HG03342 (cell line): Measurements from ENCODE around the gene ZNF692.
"Not testable (repeated sequence)": the region's sequence is repeated elsewhere in the genome, so short reads cannot be mapped to it uniquely, and the experiment has no call there.

Source experiments
- ATAC-seq: cut with Tn5 transposase; IDR thresholded peaks from one replicate; pipeline ENCODE4 v1.9.1; 2021; ENCODE audit warnings: mild to moderate bottlenecking, moderate library complexity; ENCODE audit not compliant: unreplicated experiment

Gene ZNF692

DNA sequence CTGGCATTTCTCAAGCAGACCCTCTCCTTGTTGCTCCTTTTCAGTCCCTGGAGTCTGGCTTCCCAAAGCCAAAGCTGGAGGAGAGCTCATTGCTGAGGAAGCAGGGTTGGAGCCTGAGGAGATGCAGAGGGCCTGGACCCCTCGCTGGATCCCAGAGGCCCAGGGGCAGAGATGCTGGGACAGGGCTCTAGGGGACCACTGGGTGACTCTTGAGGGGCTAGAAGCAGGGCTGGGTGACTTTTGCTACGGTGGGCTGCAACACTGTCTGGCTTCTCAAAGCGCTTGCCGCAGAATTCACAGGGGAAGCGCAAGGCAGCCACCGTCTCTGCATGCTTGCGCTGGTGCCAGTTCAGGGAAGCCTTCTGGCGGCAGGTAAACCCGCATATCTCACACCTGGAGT lies 8.8 kb downstream of the ZNF692 start:
- no peak for ATAC-seq

- no peak for ATAC-seq
Measured at GRCh38 chr1:248849637-248850036, 9.2 kb downstream of the ZNF692 start.

DNA sequence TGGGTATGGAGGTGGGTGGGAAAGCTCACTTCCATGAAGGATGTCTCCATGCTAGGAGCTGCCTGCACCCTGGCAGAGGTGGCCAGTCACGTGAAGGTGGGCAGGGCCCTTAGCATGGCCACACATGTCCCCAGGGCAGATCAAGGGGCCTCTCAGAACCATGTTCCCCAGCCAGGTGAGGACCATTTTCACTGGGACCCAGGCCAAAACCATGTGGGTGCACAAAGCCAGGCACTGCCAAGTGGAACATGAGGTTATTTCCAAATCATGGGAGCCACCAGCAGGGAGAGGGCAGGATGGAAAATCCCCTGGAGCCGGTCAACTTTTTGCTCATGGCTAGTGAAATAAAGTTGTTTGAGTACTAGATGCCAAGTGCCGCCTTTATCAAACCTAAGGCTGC lies 9.7 kb downstream of the ZNF692 start:
- no peak for ATAC-seq

GRCh38 chr1:248848602-248849001 lies 10.3 kb downstream of the ZNF692 start:
- ATAC-seq = no peak

GRCh38 chr1:248847956-248848561 lies 10.8 kb downstream of the ZNF692 start:
- no peak for ATAC-seq

DNA sequence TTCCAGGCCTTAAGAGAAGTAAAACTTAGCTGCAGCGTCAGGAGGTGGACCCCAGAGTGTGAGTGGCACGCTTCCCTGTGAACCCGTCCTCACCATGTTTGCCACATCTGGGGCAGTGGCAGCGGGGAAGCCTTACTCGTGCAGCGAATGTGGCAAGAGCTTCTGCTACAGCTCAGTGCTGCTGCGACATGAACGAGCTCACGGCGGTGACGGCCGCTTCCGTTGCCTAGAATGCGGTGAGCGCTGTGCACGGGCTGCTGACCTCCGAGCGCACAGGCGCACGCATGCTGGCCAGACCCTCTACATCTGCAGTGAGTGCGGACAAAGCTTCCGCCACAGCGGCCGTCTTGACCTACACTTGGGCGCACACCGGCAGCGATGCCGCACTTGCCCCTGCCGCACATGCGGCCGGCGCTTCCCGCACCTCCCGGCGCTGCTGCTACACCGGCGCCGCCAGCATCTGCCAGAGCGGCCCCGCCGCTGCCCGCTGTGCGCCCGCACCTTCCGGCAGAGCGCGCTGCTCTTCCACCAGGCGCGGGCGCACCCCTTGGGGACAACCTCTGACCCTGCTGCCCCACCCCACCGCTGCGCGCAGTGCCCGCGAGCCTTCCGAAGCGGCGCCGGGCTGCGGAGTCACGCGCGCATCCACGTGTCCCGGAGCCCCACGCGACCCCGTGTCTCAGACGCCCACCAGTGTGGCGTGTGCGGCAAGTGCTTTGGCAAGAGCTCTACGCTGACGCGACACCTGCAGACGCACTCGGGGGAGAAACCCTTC lies 11.5 kb downstream of the ZNF692 start:
- no peak for ATAC-seq

DNA sequence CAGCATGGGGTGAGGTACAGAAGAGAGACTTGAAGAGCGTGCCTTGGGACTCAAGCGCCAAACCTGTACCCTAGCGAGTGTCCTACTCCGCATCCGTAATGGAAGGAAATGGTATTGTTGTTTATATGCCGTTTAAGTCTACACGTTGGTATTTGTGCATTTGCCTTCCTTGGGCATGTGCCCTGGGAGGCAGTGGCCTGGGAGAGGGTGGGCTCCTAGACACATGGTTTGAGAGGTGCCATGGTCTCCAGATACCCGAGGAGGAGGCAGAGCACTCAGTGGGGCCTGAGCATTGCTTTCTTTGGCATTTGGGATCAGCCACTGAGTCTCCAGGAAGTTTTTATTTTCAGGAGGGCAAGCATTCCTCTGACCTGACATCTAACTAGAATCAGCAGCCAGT lies 14.4 kb downstream of the ZNF692 start:
- no peak for ATAC-seq

DNA sequence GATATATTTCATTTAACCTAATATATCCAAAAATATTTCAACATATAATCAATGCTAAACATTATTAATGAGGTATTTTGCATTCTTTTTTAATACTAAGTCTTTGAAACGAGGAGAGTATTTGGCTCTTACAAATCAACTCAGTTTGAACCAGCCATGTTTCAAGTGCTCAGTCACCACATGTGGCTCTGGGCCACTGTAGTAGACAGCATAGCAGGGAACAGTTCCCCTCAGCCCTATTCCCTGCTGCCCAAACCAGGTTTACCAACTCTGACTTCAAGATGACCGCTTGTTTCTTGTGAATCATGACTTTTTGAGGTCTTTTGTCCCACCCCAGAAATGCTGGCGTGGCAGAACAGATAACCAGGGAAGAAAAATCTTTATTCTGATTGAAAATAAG lies 15.2 kb downstream of the ZNF692 start:
- no peak for ATAC-seq

DNA sequence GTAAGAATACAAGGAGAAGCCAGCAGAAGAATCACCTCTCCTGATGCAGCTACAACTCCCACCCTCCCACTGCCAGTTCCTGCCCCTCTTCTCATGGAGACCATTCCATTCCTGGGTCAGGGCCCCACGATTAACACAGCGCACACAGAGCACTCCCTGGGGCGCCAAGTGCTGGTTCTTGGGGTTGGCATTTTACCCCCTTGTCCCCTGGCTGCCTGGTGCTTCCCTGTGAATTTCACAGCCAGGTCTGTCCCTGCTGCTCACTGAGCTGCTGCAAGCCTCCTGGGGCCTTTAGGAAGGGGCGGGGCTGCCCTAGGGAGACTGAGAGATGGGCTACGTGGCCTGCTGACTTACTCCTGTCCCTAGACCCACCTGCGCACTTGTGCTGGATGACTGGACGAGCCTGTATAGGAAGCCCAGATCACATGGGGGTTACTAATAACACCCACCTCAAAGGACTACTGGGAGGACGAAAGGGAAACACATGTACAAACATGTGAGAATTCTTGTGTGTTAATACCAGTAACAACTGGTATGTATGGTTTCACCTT lies 16.0 kb downstream of the ZNF692 start:
- peak; percentile 16 for ATAC-seq

DNA sequence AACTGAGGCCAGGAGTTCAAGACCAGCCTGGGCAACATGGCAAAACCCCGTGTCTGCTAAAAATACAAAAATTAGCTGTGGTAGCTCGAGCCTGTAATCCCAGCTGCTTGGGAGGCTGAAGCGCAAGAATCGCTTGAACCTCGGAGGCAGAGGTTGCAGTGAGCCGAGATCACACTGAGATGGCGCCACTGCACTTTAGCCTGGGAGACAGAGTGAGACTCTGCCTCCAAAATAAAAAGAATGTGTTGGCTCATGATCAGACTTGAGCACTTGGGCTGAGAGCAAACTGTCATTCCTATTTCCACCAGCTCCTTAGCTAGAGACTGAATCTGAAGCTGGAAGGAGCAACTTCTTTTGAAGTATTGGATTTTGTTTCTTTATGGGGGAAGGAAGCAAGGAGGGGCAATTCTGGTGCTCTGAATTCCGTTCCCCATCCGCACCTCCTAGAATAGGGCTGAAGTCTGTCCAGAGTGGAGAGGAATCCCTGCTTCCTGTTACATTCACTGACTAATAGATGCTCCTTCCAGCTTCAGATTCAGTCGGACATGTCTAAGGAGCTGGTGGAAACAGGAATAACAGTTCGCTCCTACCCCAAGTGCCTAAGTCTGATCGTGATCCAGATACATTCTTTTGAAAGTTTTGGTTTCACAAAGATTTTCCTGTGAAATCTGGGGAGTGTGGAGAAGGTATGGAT lies 17.0 kb downstream of the ZNF692 start:
- no peak for ATAC-seq

DNA sequence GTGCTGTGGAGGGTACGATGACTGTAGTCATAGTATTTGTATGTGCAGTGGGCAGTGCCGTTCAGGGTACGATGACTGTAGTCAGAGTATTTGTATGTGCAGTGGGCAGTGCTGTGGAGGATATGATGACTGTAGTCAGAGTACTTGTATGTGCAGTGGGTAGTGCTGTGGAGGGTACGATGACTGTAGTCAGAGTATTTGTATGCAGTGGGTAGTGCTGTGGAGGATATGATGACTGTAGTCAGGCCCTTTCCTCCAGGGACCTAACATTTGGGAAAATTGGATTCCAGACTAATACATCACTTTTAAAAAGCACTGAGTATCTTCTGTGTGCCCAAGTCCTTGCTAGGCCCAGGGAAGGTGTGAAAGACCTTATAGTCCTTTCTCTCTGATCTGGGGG lies 17.9 kb downstream of the ZNF692 start:
- ATAC-seq = no peak

- no peak for ATAC-seq
Measured at GRCh38 chr1:248839168-248839555, 19.7 kb downstream of the ZNF692 start.

GRCh38 chr1:248838357-248839167 lies 20.3 kb downstream of the ZNF692 start:
- peak; percentile 57 for ATAC-seq

DNA sequence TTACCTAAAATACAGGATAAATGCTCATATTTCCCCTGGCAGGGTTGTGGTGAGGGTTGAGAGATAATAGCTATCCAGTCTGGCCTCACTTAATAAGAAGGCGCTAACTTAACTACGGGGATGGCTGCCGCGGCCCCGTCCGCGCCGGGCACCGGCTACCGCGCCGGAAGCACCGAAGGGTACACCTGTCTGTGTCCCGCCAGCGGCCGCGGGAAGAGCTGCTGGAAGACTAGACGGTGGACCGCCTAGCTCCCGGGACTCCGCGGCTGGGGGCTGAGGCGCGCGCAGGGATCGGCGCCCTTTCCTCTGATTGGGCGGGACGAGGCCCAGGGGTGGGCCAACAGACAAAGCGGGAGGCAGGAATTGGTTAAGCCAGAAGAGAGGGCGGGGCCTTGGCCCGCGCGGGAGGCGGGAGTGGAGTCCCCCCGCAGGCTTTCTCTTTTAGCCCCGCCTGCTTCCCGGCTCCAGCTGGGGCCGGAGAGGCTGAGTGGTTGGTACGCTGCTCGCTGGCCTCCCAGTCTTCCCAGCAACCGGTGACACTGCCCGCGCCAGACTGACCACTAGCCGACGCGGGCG lies 21.0 kb downstream of the ZNF692 start, which contains the start of gene ZNF672:
TSS of gene ZNF672 (plus strand) at position 444 of the 576 bp plus-strand sequence. CDS start 9,051 bp downstream, outside the sequence.
- peak; percentile 84 for ATAC-seq

- ATAC-seq = no peak
Measured at GRCh38 chr1:248837045-248837780, 21.7 kb downstream of the ZNF692 start.

DNA sequence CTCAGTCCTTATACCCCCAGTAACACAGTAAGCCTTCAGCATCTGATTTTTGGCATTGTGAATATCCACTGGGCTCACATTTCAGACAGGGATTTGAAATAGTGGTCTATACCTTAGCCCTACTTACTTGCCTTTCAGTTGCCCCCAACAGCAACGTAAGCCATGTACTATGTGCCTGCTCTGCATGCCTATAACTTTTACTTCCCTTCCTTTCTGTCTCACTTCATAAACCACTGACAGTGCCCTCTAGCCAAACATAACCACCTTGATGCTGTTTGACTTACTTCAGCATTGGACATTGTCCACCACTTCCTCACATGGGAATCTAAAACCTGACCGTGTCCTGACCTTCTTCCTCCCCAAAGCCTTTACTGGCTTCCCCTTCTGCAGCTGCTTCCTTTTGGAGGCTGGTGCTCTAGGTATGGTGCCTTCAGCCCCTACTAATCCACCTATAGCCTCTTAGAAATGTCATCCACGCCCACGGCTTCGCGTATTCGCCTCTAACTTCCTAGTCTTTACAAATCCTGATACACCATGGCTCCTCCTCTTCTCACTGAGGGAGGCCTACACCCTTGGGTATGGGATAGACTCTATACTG lies 24.4 kb downstream of the ZNF692 start:
- ATAC-seq = no peak

GRCh38 chr1:248831842-248832241 lies 27.0 kb downstream of the ZNF692 start:
- ATAC-seq = no peak

DNA sequence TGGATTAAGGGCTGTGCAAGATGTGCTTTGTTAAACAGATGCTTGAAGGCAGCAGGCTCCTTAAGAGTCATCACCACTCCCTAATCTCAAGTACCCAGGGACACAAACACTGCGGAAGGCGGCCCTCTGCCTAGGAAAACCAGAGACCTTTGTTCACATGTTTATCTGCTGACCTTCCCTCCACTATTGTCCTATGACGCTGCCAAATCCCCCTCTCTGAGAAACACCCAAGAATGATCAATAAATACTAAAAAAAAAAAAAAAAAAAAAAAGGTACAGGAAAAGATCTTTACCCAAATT lies 28.2 kb downstream of the ZNF692 start:
- not testable (repeated sequence) for ATAC-seq

- no peak for ATAC-seq
Measured at GRCh38 chr1:248828845-248829244, 30.0 kb downstream of the ZNF692 start.
